HG03520 (cell line): Measurements from ENCODE around the gene GABBR2.

Experiments used
- ATAC-seq: cut with Tn5 transposase; IDR thresholded peaks from one replicate; pipeline ENCODE4 v1.9.1; 2021; ENCODE audit warnings: mild to moderate bottlenecking, moderate library complexity; ENCODE audit not compliant: unreplicated experiment

The GABBR2 gene

GRCh38 chr9:98413084-98413483 lies 295.7 kb downstream of the GABBR2 start:
- ATAC-seq = no peak

GRCh38 chr9:98412101-98412842 lies 296.5 kb downstream of the GABBR2 start:
- no peak for ATAC-seq

GRCh38 chr9:98410185-98410697 lies 298.5 kb downstream of the GABBR2 start:
- no peak for ATAC-seq

- no peak for ATAC-seq
Measured at GRCh38 chr9:98409719-98410118, 299.0 kb downstream of the GABBR2 start.

DNA sequence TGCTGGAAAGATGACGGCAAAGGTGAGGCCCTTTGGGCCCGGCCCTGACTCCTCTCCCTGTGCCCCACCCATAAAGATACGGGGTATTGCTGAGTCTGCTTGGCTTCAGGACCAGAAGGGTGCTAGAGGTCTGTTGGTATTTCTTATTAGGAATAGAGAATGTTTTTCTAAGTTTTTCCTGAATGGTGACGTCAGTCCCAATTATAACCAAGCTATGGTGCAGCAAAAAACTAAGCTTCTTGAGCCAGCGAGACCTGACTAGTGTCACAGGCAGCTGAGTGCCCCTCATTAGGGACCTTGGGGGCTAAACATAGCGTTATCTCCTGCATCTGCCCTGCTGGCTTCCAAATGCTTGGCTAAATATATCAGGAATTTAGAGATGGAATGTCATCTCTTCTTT lies 302.3 kb downstream of the GABBR2 start:
- no peak for ATAC-seq

- no peak for ATAC-seq
Measured at GRCh38 chr9:98404237-98404636, 304.5 kb downstream of the GABBR2 start.

DNA sequence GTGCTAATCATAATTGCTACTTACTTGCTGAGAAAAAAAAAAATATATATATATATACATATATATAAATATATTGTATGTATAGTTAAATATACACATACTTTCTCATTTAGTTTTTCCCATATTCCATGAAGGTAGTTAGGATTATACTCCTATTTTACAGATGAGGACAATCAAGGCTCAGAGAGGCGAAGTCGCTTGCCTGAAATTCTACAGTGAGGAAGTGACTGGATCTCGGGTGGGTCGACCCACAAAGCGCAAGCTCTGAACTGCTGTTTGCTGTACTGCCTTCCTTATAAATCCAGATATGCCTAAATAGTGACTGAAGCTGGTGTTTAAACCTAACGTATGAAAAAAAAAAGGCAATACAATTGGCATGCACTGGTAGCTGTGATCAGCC lies 305.0 kb downstream of the GABBR2 start:
- ATAC-seq = no peak

- no peak for ATAC-seq
Measured at GRCh38 chr9:98402019-98402840, 306.5 kb downstream of the GABBR2 start.

GRCh38 chr9:98401140-98402018 lies 307.4 kb downstream of the GABBR2 start:
- no peak for ATAC-seq

DNA sequence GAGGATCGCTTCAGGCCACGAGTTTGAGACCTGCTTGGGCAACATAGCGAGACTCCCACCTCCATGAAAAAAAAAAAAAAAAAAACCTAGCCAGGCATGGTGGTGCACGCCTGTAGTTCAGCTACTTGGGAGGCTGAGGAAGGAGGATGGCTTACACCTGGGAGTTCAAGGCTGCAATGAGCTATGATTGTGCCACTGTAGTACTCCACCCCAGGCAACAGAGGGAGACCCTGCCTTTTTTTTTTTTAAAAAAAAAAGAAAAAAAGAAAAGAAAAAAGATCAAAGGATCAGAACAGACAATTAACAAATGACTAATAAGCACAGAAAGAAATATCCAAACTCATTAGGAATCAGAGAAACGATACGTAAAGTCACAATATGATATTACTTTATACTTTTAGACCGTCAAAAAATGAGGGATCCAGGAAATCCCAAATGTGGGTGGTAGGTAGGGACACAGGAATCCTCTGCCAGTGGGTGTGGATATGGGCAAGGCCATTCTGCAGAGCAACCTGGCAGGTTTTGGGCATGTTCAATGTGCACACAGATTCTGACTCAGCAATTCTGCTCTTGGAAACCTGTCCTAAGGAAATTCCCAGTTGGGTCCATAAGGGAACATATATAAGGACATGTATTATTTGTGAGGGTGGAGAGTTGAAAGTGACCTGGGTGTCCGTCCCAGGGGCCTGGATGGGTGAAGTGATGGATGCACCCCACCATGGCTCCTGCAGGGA lies 308.6 kb downstream of the GABBR2 start:
- no peak for ATAC-seq

- no peak for ATAC-seq
Measured at GRCh38 chr9:98396656-98397055, 312.1 kb downstream of the GABBR2 start.

- ATAC-seq = no peak
Measured at GRCh38 chr9:98396236-98396635, 312.5 kb downstream of the GABBR2 start.

DNA sequence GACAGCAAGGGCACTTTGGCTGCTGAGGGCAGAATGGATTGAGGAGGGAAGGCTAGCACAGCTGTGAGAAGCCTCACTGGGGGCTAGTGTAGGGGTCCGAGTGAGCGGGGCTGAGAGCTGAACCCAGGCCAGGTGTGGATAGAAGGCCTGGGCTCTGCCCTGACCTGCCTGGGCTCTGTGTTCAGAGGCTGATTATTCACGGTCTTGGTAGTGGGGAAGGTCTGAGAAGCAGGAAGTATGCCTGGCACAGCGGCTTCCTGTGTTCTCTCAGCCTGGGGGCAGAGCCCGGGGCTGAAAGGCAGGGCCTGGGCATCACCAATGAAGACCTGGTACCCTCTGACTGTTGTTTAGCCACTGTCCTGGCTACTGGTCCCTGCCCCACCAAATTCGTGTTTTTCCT lies 316.9 kb downstream of the GABBR2 start:
- ATAC-seq = no peak

DNA sequence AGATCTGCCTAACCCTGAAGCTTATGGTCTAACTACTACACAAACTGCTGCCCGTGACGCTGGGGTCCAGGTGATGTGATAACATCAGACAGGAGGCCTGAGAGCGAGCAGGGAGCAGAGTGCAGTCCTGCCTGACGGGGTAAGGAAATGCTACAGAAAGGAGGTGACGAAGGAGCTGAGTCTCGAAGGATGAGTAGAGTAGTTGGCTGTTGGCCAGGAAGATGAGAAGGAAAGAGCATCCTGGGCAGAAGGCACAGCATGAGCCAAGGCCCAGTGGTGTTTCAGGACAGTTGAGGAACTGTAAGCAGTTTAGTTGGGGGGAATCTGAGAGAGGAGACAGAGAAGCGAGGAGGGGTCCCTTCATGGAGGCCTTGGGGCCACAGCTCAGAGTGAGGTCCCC lies 317.3 kb downstream of the GABBR2 start:
- ATAC-seq = no peak

DNA sequence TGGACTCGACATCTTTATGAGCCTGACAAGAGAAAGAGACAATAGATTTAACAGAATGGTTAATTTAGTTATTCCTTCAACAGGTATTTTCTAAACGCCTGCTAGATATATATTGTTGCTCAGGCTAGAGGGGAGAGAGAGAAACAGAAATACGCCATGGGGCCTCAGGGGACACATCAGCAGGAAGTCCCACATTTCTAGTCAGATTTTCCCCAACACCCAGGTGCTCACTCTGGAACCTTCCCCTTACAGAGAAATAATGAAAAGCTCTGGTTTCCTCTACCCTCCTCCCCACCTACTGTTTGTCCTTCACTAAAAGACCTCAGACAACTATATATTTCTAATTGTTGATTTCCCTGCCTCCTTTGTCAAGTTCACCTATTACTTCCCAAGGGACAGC lies 323.0 kb downstream of the GABBR2 start:
- no peak for ATAC-seq

GRCh38 chr9:98383758-98384157 lies 325.0 kb downstream of the GABBR2 start:
- ATAC-seq = no peak

DNA sequence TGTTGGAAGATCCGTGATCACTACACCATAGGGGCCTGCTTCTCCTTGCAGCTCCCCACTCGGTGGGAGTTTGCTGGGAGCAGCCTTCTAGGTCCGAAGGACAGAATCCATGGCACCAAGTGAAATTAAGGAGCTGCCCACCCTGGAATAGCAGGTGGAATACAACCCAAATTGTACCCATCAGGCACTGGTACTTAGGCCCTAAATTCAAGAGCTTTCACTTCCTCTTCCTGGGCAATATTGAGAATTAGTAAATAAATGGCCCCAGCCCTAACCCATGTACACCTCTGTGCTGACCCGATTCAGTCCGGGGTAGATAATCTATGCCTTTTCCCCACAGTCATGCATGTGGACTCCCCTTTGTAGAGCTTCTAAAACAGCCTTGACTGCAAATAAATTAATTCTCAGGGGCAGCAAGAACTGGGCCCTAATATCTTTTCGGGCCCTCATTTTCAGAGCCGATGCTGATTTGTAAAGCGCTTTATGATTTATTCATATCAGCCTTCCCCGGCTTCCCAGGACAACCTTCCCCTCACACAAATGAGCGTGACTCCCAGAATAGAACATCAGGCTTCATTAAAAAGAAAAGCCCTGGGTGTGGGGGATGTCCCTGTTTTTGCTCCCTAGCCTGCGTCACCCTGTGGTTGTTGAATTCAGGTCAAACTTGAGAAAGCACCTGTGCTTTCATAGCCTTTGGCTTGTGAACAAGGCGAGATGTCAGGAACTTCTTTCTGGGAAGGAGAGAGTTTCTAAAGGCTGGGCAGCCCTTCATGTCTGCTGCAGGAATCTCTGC lies 327.2 kb downstream of the GABBR2 start:
- ATAC-seq = no peak

DNA sequence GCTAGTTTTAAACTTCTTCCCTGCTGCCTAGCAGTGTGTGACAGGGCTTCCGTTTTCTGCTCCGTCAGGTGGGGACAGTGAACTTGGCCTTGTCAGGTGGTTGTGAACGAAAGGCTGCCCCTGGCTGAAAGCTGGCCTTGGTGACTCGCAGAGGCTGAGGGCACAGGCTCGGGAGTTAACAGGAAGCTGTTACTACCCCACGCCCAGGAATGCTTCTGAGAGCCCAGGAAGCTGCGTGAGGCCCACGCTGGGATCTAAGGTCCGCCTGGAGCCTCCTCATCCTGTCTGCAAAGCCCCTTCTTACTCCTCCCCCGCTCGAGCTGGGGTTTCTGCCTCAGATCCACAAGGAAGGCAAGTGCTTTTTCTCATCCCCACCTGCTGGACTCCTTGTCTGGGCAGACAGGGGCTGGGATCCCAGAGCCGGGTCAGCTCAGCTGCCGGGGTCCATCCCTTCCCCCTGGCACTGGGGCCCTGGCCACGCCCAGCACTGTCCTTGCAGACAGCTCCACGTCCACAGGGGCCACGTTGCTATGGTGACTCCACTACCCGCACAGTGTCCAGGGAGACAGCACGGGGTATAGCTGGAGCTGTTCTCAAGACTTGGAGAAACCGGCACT lies 328.6 kb downstream of the GABBR2 start:
- ATAC-seq = no peak

GRCh38 chr9:98379572-98379971 lies 329.2 kb downstream of the GABBR2 start:
- no peak for ATAC-seq
